Liver (tissue), 9 donors: Measurements from ENCODE around the gene TYSND1. TPM values are rescaled to one million over a fixed set of nuclear protein-coding genes. Genes with fewer than 3 reads are reported as not detected.

Experiments
- DNase-seq: peaks from one replicate; pipeline ENCODE4 v3.0.0-alpha.2; 2017; ENCODE audit warnings: low spot score
- H3K27ac ChIP-seq, 2 donors: one replicate each; pipeline ENCODE4 v1.7.0; 2013; ENCODE audit warnings: inconsistent platforms in 2 of 2, low read length in 2 of 2, control low read depth in 1 of 2, low read depth in 1 of 2, mild to moderate bottlenecking in 1 of 2
- H3K27me3 ChIP-seq, 4 donors: one replicate each; pipeline versions ENCODE4 v1.6.1 to v1.7.0; 2013; ENCODE audit warnings: low read length in 3 of 4, inconsistent platforms in 1 of 4, mild to moderate bottlenecking in 1 of 4, moderate library complexity in 1 of 4; ENCODE audit not compliant: control insufficient read depth in 4 of 4, insufficient read depth in 4 of 4
- H3K36me3 ChIP-seq, 4 donors: one replicate each; pipeline versions ENCODE4 v1.6.1 to v1.7.0; 2013; ENCODE audit warnings: low read length in 3 of 4, mild to moderate bottlenecking in 3 of 4, low read depth in 1 of 4, moderate library complexity in 1 of 4; ENCODE audit not compliant: control insufficient read depth in 4 of 4, insufficient read depth in 3 of 4
- H3K4me1 ChIP-seq, 4 donors: one replicate each; pipeline versions ENCODE4 v1.6.1 to v1.7.0; 2013; ENCODE audit warnings: low read length in 3 of 4, mild to moderate bottlenecking in 3 of 4, moderate library complexity in 1 of 4; ENCODE audit not compliant: control insufficient read depth in 4 of 4, insufficient read depth in 4 of 4
- H3K4me3 ChIP-seq, 3 donors: one replicate each; pipeline versions ENCODE4 v1.6.1 to v1.7.0; 2013; ENCODE audit warnings: low read length in 3 of 3, control low read depth in 1 of 3, low read depth in 1 of 3, mild to moderate bottlenecking in 1 of 3
- H3K9ac ChIP-seq, 2 donors: one replicate each; pipeline ENCODE4 v1.7.0; 2013; ENCODE audit warnings: low read length in 2 of 2, mild to moderate bottlenecking in 2 of 2, moderate library complexity in 2 of 2, control low read depth in 1 of 2, low read depth in 1 of 2
- H3K9me3 ChIP-seq, 4 donors: one replicate each; pipeline versions ENCODE4 v1.6.1 to v1.7.0; 2013; ENCODE audit warnings: low read length in 3 of 4; ENCODE audit not compliant: control insufficient read depth in 4 of 4
- ATF3 ChIP-seq: IDR thresholded peaks from 2 replicates; pipeline ENCODE4 v1.6.1; 2016; ENCODE audit warnings: antibody characterized with exemption
- EGR1 ChIP-seq, 2 donors: IDR thresholded peaks; 2 replicates each; pipeline ENCODE4 v1.6.1; 2016 to 2018; ENCODE audit warnings: antibody characterized with exemption in 2 of 2, low read depth in 2 of 2
- FOXA1 ChIP-seq: IDR thresholded peaks from 2 replicates; pipeline ENCODE4 v1.6.1; 2016; ENCODE audit warnings: antibody characterized with exemption
- FOXA2 ChIP-seq: IDR thresholded peaks from 2 replicates; pipeline ENCODE4 v1.6.1; 2016; ENCODE audit warnings: antibody characterized with exemption
- GABPA ChIP-seq, 2 donors: IDR thresholded peaks in 1 of 2; conservative IDR thresholded peaks in 1 of 2; 2 replicates each; pipeline ENCODE4 v1.6.1; 2016; ENCODE audit warnings: antibody characterized with exemption in 2 of 2, mild to moderate bottlenecking in 1 of 2, moderate library complexity in 1 of 2
- HNF4A ChIP-seq, 2 donors: conservative IDR thresholded peaks; 2 replicates each; pipeline ENCODE4 v1.6.1; 2016; ENCODE audit warnings: antibody characterized with exemption in 2 of 2, mild to moderate bottlenecking in 2 of 2
- HNF4G ChIP-seq: IDR thresholded peaks from 2 replicates; pipeline ENCODE4 v1.6.1; 2016; ENCODE audit warnings: antibody characterized with exemption
- JUND ChIP-seq, 2 donors: IDR thresholded peaks; 2 replicates each; pipeline ENCODE4 v1.6.1; 2016; ENCODE audit warnings: antibody characterized with exemption in 2 of 2
- MAX ChIP-seq: IDR thresholded peaks from 2 replicates; pipeline ENCODE4 v1.6.1; 2016; ENCODE audit warnings: antibody characterized with exemption
- NR2F2 ChIP-seq: IDR thresholded peaks from 2 replicates; pipeline ENCODE4 v1.6.1; 2016; ENCODE audit warnings: antibody characterized with exemption
- RAD21 ChIP-seq, 2 donors: IDR thresholded peaks; 2 replicates each; pipeline ENCODE4 v1.6.1; 2016; ENCODE audit warnings: antibody characterized with exemption in 2 of 2, mild to moderate bottlenecking in 2 of 2
- RXRA ChIP-seq, 2 donors: IDR thresholded peaks; 2 replicates each; pipeline ENCODE4 v1.6.1; 2017 to 2018; ENCODE audit warnings: antibody characterized with exemption in 2 of 2, mild to moderate bottlenecking in 1 of 2
- SP1 ChIP-seq: IDR thresholded peaks from 2 replicates; pipeline ENCODE4 v1.6.1; 2018; ENCODE audit warnings: antibody characterized with exemption, mild to moderate bottlenecking
- TAF1 ChIP-seq: conservative IDR thresholded peaks from 2 replicates; pipeline ENCODE4 v1.6.1; 2016; ENCODE audit warnings: antibody characterized with exemption, mild to moderate bottlenecking
- YY1 ChIP-seq: IDR thresholded peaks from 2 replicates; pipeline ENCODE4 v1.6.1; 2016; ENCODE audit warnings: antibody characterized with exemption, mild to moderate bottlenecking
- ZBTB33 ChIP-seq: IDR thresholded peaks from 2 replicates; pipeline ENCODE4 v1.6.1; 2016; ENCODE audit warnings: antibody characterized with exemption
- WGBS: extraction: QIAGEN DNeasy Blood & Tissue Kit; methylation state at CpG from one replicate; pipeline ENCODE4 v1.1.7; 2013; 5-methylcytosine and 5-hydroxymethylcytosine counted together
- polyA plus RNA-seq, 2 donors: library from polyadenylated mRNA; stranded (reverse) in 1 of 2; unstranded in 1 of 2; fragments of 200-250 nt in 1 of 2; fragments of >200 nt in 1 of 2; fragmentation: Nextera tagmentation in 1 of 2; extraction: Ambion mirVana in 1 of 2; gene quantifications; one replicate each; pipeline versions ENCODE4 v1.2.1 to v1.2.3, GENCODE V29; 2013 to 2015
- total RNA-seq, 2 donors: library from RNA; depleted of rRNA; stranded (reverse); fragments of >200 nt; gene quantifications; one replicate each; pipeline ENCODE4 v1.2.3, GENCODE V29; 2014
- TF ChIP-seq, protein P1 (sequence below): fragments of 150-350 bp; IDR thresholded peaks from 2 replicates; pipeline ENCODE4 v1.5.1; 2017; ENCODE audit warnings: improper control_type of control experiment, low read depth, low read length; ENCODE audit not compliant: missing input control
- TF ChIP-seq, protein P2 (sequence below): IDR thresholded peaks from 2 replicates; pipeline ENCODE4 v1.6.1; 2016; ENCODE audit warnings: antibody characterized with exemption, mild to moderate bottlenecking
- donor health status: healthy.
- donor health status: healthy.
- donor health status: healthy.
- donor health status: healthy.
- donor health status: healthy.

TYSND1 gene
- total and polyA plus RNA-seq, 4 donors = 3.9 to 11.3 (median 7.2) TPM

- Histone ChIP-seq H3K9me3 (no peaks in the 10 kb centered on the region), H3K27me3 (no peaks in the 10 kb centered on the region), H3K4me3 (no peak overlapping the region), H3K36me3 (peaks cover 0 to 27% (median 15%) of the 10 kb centered on the region in 4 donors), H3K4me1 (peaks cover 2 to 10% (median 4%) of the 10 kb centered on the region in 4 donors), H3K9ac (no peak overlapping the region), H3K27ac (no peak overlapping the region)
- 96% methylated on average over 15 of the region's 15 CpGs for WGBS
- TF ChIP-seq, protein P1, sequence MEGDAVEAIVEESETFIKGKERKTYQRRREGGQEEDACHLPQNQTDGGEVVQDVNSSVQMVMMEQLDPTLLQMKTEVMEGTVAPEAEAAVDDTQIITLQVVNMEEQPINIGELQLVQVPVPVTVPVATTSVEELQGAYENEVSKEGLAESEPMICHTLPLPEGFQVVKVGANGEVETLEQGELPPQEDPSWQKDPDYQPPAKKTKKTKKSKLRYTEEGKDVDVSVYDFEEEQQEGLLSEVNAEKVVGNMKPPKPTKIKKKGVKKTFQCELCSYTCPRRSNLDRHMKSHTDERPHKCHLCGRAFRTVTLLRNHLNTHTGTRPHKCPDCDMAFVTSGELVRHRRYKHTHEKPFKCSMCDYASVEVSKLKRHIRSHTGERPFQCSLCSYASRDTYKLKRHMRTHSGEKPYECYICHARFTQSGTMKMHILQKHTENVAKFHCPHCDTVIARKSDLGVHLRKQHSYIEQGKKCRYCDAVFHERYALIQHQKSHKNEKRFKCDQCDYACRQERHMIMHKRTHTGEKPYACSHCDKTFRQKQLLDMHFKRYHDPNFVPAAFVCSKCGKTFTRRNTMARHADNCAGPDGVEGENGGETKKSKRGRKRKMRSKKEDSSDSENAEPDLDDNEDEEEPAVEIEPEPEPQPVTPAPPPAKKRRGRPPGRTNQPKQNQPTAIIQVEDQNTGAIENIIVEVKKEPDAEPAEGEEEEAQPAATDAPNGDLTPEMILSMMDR = no peak
- TF ChIP-seq YY1 (no peak), TAF1 (no peak), SP1 (no peak), NR2F2 (no peak), HNF4A (conservative IDR thresholded peaks at IDR 0.05) (no peak), FOXA2 (no peak), ZBTB33 (no peak)
- TF ChIP-seq, protein P2, sequence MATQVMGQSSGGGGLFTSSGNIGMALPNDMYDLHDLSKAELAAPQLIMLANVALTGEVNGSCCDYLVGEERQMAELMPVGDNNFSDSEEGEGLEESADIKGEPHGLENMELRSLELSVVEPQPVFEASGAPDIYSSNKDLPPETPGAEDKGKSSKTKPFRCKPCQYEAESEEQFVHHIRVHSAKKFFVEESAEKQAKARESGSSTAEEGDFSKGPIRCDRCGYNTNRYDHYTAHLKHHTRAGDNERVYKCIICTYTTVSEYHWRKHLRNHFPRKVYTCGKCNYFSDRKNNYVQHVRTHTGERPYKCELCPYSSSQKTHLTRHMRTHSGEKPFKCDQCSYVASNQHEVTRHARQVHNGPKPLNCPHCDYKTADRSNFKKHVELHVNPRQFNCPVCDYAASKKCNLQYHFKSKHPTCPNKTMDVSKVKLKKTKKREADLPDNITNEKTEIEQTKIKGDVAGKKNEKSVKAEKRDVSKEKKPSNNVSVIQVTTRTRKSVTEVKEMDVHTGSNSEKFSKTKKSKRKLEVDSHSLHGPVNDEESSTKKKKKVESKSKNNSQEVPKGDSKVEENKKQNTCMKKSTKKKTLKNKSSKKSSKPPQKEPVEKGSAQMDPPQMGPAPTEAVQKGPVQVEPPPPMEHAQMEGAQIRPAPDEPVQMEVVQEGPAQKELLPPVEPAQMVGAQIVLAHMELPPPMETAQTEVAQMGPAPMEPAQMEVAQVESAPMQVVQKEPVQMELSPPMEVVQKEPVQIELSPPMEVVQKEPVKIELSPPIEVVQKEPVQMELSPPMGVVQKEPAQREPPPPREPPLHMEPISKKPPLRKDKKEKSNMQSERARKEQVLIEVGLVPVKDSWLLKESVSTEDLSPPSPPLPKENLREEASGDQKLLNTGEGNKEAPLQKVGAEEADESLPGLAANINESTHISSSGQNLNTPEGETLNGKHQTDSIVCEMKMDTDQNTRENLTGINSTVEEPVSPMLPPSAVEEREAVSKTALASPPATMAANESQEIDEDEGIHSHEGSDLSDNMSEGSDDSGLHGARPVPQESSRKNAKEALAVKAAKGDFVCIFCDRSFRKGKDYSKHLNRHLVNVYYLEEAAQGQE = no peak
- no peak for DNase-seq
Observed at GRCh38 chr10:70114902-70115301, 31.6 kb downstream of the TYSND1 start.

DNA sequence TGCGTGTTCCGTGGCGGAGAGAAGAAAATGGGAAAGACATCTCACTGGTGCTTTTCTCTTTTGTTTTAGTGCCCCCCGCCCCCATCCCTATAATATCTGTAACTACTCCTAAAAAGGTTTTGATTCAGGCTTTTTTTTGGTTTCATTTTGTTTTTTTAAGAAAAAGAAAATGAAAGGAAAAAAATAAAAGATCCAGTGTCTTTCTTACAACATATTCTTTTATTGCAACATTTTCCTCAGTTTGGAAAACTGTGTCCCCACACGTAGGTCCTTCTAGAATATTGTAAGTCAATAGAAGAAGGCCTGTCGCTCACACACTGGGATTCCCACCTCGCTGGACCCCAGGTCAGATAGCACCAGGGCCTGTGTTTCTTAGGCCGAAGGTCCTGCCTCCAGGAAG lies 34.4 kb downstream of the TYSND1 start:
- peaks cover 0 to 16% (median 5%) of the 10 kb centered on the region in 4 donors for H3K36me3 ChIP-seq
- TF ChIP-seq FOXA2 = no peak
- TF ChIP-seq SP1 = no peak
- TF ChIP-seq HNF4A (conservative IDR thresholded peaks at IDR 0.05) = no peak
- no peak for TF ChIP-seq NR2F2
- no peak for TF ChIP-seq EGR1 (IDR thresholded peaks at IDR 0.05; ENCODE audit: low read depth in 2 of 2)
- TF ChIP-seq RAD21 (IDR thresholded peaks at IDR 0.05) = no peak
- TF ChIP-seq JUND (IDR thresholded peaks at IDR 0.05) = no peak
- no peak for TF ChIP-seq RXRA (IDR thresholded peaks at IDR 0.05)
- TF ChIP-seq HNF4G = no peak
- TF ChIP-seq, protein P1 = no peak
- no peak for TF ChIP-seq MAX
- TF ChIP-seq FOXA1 = no peak
- no peak for TF ChIP-seq GABPA (IDR thresholded peaks at IDR 0.05 in 1 of 2, conservative IDR thresholded peaks at IDR 0.05 in 1 of 2)
- no peak for TF ChIP-seq TAF1
- no peak for TF ChIP-seq ZBTB33
- TF ChIP-seq YY1 = no peak
- no peak for TF ChIP-seq ATF3

More for the DNA sequence above, 34.4 kb downstream of the TYSND1 start:
- Histone ChIP-seq H3K4me1 (peaks cover 6 to 24% (median 23%) of the 10 kb centered on the region in 4 donors), H3K27ac (peak overlapping the region in 1 of 2 donors; percentile 28), H3K9me3 (no peaks in the 10 kb centered on the region), H3K4me3 (no peak overlapping the region), H3K9ac (no peak overlapping the region), H3K27me3 (no peaks in the 10 kb centered on the region)
- DNase-seq = no peak
- WGBS = 87% methylated on average over 8 of the region's 8 CpGs
